ENCODE measurements around the gene CYGB. TPM values are rescaled to one million over a fixed set of nuclear protein-coding genes. Genes with fewer than 3 reads are reported as not detected.
"Not testable (repeated sequence)": the region's sequence is repeated elsewhere in the genome, so short reads cannot be mapped to it uniquely, and the experiment has no call there.

CYGB gene
- total and polyA plus RNA-seq, 4 donors: 0.95 to 26.6 (median 12.3) TPM

- WGBS, 2 donors: 3 to 4% methylated on average over 26 of the region's 26 CpGs
- H3K4me1 ChIP-seq (ENCODE audit: control insufficient read depth in 1 of 2, insufficient read depth in 2 of 2, low read length in 2 of 2): no peaks in the 10 kb centered on the region
- no peak overlapping the region for H3K27ac ChIP-seq (ENCODE audit: low read depth in 1 of 2, low read length in 2 of 2)
- H3K36me3 ChIP-seq (ENCODE audit: control insufficient read depth in 1 of 2, insufficient read depth in 2 of 2, low read length in 1 of 2): no peaks in the 10 kb centered on the region
- H3K4me3 ChIP-seq (ENCODE audit: low read length in 2 of 2): peak overlapping the region; percentile 8 to 11
- DNase-seq (peak in 1 of 2 donors; percentile 69), ATAC-seq (ENCODE audit: low FRiP score) (no peak)
- H3K9me3 ChIP-seq (ENCODE audit: control insufficient read depth, low read length): no peaks in the 10 kb centered on the region
- intact Hi-C loops (cut with DNase I): no loop called here
- H3K27me3 ChIP-seq (ENCODE audit: control insufficient read depth in 1 of 2, insufficient read depth in 2 of 2, low read length in 1 of 2): no peaks in the 10 kb centered on the region
Observed at GRCh38 chr17:76537288-76537577, 276 bp downstream of the CYGB start.

- no peaks in the 10 kb centered on the region for H3K4me1 ChIP-seq (ENCODE audit: control insufficient read depth in 1 of 2, insufficient read depth in 2 of 2, low read length in 2 of 2)
Observed at GRCh38 chr17:76536511-76537287, 810 bp downstream of the CYGB start.

GRCh38 chr17:76535788-76536510 is 1.6 kb downstream of the CYGB start:
- H3K36me3 ChIP-seq (ENCODE audit: control insufficient read depth in 1 of 2, insufficient read depth in 2 of 2, low read length in 1 of 2): no peaks in the 10 kb centered on the region
- WGBS, 2 donors: 91 to 92% methylated on average over 19 of the region's 19 CpGs
- no peaks in the 10 kb centered on the region for H3K4me1 ChIP-seq (ENCODE audit: control insufficient read depth in 1 of 2, insufficient read depth in 2 of 2, low read length in 2 of 2)
- H3K4me3 ChIP-seq (ENCODE audit: low read length in 2 of 2): no peak overlapping the region
- DNase-seq (peak; percentile 35 to 46), ATAC-seq (ENCODE audit: low FRiP score) (no peak)
- no peaks in the 10 kb centered on the region for H3K9me3 ChIP-seq (ENCODE audit: control insufficient read depth, low read length)
- H3K27ac ChIP-seq (ENCODE audit: low read depth in 1 of 2, low read length in 2 of 2): no peak overlapping the region
- intact Hi-C loops (cut with DNase I): no loop called here
- no peaks in the 10 kb centered on the region for H3K27me3 ChIP-seq (ENCODE audit: control insufficient read depth in 1 of 2, insufficient read depth in 2 of 2, low read length in 1 of 2)

More at GRCh38 chr17:76536511-76537287, 810 bp downstream of the CYGB start:
- Histone ChIP-seq H3K27me3 (ENCODE audit: control insufficient read depth in 1 of 2, insufficient read depth in 2 of 2, low read length in 1 of 2) (no peaks in the 10 kb centered on the region), H3K36me3 (ENCODE audit: control insufficient read depth in 1 of 2, insufficient read depth in 2 of 2, low read length in 1 of 2) (no peaks in the 10 kb centered on the region), H3K27ac (ENCODE audit: low read depth in 1 of 2, low read length in 2 of 2) (no peak overlapping the region), H3K9me3 (ENCODE audit: control insufficient read depth, low read length) (no peaks in the 10 kb centered on the region), H3K4me3 (ENCODE audit: low read length in 2 of 2) (no peak overlapping the region)
- intact Hi-C loops (cut with DNase I): no loop called here
- ATAC-seq (ENCODE audit: low FRiP score): no peak
- 57% methylated on average over 25 of the region's 25 CpGs for WGBS, 2 donors
- peak in 1 of 2 donors; percentile 32 for DNase-seq

- Histone ChIP-seq H3K27me3 (ENCODE audit: control insufficient read depth in 1 of 2, insufficient read depth in 2 of 2, low read length in 1 of 2) (no peaks in the 10 kb centered on the region), H3K4me1 (ENCODE audit: control insufficient read depth in 1 of 2, insufficient read depth in 2 of 2, low read length in 2 of 2) (no peaks in the 10 kb centered on the region), H3K36me3 (ENCODE audit: control insufficient read depth in 1 of 2, insufficient read depth in 2 of 2, low read length in 1 of 2) (no peaks in the 10 kb centered on the region), H3K27ac (ENCODE audit: low read depth in 1 of 2, low read length in 2 of 2) (no peak overlapping the region), H3K9me3 (ENCODE audit: control insufficient read depth, low read length) (no peaks in the 10 kb centered on the region), H3K4me3 (ENCODE audit: low read length in 2 of 2) (no peak overlapping the region)
- ATAC-seq (ENCODE audit: low FRiP score) (no peak), DNase-seq (peak in 1 of 2 donors; percentile 68)
- intact Hi-C loops (cut with DNase I): no loop called here
- 90% methylated on average over 7 of the region's 7 CpGs for WGBS, 2 donors
Observed at GRCh38 chr17:76534831-76535732, 2.4 kb downstream of the CYGB start.

GRCh38 chr17:76533640-76534359 is 3.7 kb downstream of the CYGB start:
- H3K27me3 ChIP-seq (ENCODE audit: control insufficient read depth in 1 of 2, insufficient read depth in 2 of 2, low read length in 1 of 2); H3K9me3 ChIP-seq (ENCODE audit: control insufficient read depth, low read length); H3K36me3 ChIP-seq (ENCODE audit: control insufficient read depth in 1 of 2, insufficient read depth in 2 of 2, low read length in 1 of 2); intact Hi-C loops (cut with DNase I); H3K4me1 ChIP-seq (ENCODE audit: control insufficient read depth in 1 of 2, insufficient read depth in 2 of 2, low read length in 2 of 2); ATAC-seq (ENCODE audit: low FRiP score); H3K4me3 ChIP-seq (ENCODE audit: low read length in 2 of 2); DNase-seq; H3K27ac ChIP-seq (ENCODE audit: low read depth in 1 of 2, low read length in 2 of 2): not testable (repeated sequence)
- WGBS, 2 donors: 95 to 97% methylated on average over 9 of the region's 9 CpGs

DNA sequence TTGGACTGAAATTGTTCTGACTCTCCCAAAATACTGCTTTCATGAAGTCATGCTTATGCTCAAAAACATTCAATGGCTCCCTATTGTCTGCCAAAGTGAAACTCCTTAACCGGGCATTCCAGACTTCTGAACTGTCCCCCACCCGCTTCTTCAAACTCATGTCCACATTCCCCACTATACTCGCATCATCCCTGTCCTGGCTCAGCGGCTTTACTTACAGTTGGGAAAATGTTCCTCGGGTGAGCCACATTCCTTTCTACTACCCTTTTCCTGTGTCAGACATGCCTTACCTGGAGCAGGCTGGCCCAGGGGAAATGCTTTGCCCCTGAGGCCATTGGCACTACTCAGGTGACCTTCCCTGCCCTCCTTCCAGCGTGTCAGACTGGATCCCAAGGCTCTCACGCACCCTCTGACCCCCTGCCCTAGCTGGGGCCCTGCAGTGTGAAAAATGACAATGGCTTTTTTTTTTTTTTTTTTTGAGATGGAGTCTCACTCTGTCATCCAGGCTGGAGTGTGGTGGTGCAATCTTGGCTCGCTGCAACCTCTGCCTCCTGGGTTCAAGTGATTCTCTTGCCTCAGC is 5.3 kb downstream of the CYGB start:
- intact Hi-C loops (cut with DNase I): no loop called here
- H3K4me1 ChIP-seq (ENCODE audit: control insufficient read depth in 1 of 2, insufficient read depth in 2 of 2, low read length in 2 of 2): no peaks in the 10 kb centered on the region
- no peak overlapping the region for H3K27ac ChIP-seq (ENCODE audit: low read depth in 1 of 2, low read length in 2 of 2)
- no peak overlapping the region for H3K4me3 ChIP-seq (ENCODE audit: low read length in 2 of 2)
- H3K9me3 ChIP-seq (ENCODE audit: control insufficient read depth, low read length): no peaks in the 10 kb centered on the region
- no peak for ATAC-seq (ENCODE audit: low FRiP score)
- no peaks in the 10 kb centered on the region for H3K27me3 ChIP-seq (ENCODE audit: control insufficient read depth in 1 of 2, insufficient read depth in 2 of 2, low read length in 1 of 2)
- no peak for DNase-seq
- H3K36me3 ChIP-seq (ENCODE audit: control insufficient read depth in 1 of 2, insufficient read depth in 2 of 2, low read length in 1 of 2): no peaks in the 10 kb centered on the region
- 92 to 96% methylated on average over 8 of the region's 8 CpGs for WGBS, 2 donors

DNA sequence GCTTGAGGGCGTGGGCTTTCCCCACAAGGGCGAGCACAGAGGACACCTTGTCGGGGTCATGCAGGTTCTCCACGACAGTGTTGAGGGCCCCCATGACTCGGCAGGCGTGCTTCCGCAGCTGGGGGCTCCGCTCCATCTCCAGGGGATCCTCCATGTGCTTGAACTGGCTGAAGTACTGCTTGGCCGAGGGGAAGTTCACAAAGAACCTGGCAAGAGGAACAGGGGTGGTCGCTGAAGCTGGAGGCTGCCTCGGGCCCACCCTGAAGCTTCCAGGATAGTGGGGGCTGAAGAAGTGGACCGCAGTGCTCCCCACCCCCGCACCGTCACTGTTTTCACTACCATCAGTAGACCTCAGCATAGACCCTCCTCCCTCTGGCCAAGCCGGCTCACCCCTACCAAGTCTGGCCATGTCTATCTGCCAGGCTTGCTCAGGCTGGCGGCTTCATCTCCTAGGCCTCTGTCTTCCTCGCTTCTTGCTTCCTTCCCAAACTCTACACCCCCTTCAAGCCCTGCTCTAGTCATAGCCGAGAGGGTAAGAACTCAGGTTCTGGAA is 5.9 kb downstream of the CYGB start:
- intact Hi-C loops (cut with DNase I): no loop called here
- Histone ChIP-seq H3K4me3 (ENCODE audit: low read length in 2 of 2) (no peak overlapping the region), H3K4me1 (ENCODE audit: control insufficient read depth in 1 of 2, insufficient read depth in 2 of 2, low read length in 2 of 2) (no peaks in the 10 kb centered on the region), H3K9me3 (ENCODE audit: control insufficient read depth, low read length) (no peaks in the 10 kb centered on the region), H3K27ac (ENCODE audit: low read depth in 1 of 2, low read length in 2 of 2) (no peak overlapping the region), H3K36me3 (ENCODE audit: control insufficient read depth in 1 of 2, insufficient read depth in 2 of 2, low read length in 1 of 2) (no peaks in the 10 kb centered on the region), H3K27me3 (ENCODE audit: control insufficient read depth in 1 of 2, insufficient read depth in 2 of 2, low read length in 1 of 2) (no peaks in the 10 kb centered on the region)
- no peak for DNase-seq
- 89 to 92% methylated on average over 18 of the region's 18 CpGs for WGBS, 2 donors
- ATAC-seq (ENCODE audit: low FRiP score): no peak

Measured in aorta (tissue), 5 donors.